SKM-1 (cell line): ENCODE results near the gene MAP7D2.

ENCODE experiments used
- DNase-seq: peaks from one replicate; lab custom pipeline; 2025; ENCODE audit not compliant: unreplicated experiment; lab: John Stamatoyannopoulos, UW

MAP7D2 gene

DNA sequence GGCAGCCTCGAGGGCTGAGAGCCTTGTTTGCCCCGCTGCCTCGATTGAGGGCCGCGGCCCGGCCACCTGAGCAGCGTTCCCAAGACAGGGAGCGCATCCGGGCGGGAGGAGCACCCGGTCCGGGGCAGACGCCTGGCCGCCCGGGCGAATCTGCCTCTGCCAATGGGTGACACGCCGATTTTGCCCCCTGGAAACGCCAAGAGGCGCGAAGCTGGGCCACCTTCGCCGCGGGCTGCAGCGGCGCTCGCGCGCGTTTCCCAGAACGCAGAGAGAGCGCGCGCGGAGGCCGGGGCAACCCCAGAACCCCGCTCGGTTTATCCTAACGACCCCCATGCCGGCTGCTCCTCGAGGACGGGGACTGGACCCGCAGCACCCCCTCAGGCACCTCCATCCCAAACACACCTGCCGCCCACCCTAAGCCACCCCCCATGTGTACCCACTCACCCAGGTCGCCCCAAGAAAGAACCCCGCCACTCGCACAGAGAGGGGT lies 575 bp downstream of the MAP7D2 start:
- DNase-seq: no peak

DNA sequence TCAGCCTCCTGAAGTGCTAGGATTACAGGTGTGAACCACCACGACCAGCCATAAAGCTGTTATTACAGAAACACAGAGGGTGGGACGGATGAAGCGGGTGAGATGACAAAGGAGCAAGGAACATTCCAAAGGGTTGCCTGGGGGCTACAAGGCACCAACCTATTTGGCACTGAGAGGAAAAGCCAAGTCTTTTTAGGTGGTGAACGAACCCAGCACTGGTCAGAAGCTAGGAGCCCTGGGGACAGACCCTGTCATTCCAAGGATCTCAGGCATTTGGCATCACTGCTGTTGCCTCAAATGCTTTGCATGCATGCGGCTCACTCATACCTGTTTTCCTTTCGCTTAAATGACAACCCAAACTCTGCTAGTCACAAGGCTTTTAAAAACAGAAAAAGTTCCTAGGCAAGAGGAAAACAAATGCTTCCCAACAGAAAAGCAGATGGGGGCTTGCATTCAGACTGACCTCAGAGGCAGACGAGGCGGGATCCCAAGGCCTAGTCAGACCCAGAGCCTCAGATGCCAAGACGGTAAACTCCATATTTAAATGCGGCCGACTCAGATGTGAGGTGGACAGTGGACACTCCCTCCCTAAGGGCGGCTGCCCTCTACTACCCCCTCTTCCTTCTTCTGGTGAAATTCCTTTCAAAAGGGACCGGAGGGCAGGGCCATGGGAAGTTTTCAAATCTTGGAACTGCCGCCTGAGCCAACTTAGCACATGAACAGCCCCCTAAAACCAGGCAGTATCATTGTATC lies 4.5 kb downstream of the MAP7D2 start:
- DNase-seq: no peak

DNA sequence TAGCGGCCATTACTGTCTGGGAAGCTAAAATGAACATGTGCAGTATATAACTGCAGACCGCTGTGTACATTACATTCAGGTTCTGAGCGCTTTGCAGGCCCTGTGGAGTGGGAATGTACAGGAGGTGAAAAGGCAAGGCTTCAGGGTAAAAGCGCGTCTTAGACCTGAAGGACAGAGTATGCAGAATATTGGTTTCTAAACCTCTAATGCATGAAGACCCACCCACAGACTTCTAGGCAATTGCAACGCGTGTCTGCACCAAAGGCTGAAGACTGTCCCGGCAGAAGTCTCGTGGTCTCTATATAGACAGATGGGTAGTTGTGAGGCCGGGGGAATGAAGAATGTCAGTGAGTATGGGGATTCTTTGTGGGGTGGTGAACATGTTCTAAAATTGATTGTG lies 5.4 kb downstream of the MAP7D2 start:
- no peak for DNase-seq

DNA sequence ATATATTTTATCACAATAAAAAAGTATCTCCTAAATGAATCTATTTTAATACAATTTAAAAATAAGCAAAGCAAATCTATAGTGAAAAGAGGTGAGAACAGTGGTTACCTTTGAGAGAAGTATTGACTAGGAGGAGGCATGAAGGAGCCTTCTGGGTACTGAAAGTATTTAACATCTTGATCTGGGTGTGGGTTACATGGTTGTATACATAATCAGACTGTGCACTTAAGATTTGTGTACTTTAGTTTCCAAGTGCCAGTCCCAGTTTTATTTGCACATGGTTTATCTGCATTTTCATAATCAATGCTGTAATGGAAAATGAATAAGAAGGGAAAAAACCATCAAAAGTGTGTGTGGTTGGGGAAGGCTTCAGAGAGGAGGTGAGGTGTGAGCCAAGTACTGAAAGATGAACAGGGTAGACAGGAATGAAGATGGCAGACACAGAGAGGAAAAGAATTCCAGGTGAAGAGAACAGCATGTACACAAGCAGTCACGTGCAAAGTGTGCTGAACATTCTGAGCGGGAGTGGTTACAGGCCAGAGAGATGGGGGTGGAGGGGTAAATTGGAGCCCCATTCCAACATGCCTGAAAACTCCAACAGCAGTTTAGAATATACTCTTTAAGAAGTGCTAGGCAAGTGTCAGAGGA lies 14.6 kb downstream of the MAP7D2 start:
- DNase-seq: no peak

GRCh38 chrX:20091499-20091898 lies 25.2 kb downstream of the MAP7D2 start:
- no peak for DNase-seq

GRCh38 chrX:20089845-20090244 lies 26.9 kb downstream of the MAP7D2 start:
- DNase-seq: no peak

GRCh38 chrX:20080277-20080676 lies 36.4 kb downstream of the MAP7D2 start:
- no peak for DNase-seq

- no peak for DNase-seq
Observed at GRCh38 chrX:20071511-20072079, 45.1 kb downstream of the MAP7D2 start.

DNA sequence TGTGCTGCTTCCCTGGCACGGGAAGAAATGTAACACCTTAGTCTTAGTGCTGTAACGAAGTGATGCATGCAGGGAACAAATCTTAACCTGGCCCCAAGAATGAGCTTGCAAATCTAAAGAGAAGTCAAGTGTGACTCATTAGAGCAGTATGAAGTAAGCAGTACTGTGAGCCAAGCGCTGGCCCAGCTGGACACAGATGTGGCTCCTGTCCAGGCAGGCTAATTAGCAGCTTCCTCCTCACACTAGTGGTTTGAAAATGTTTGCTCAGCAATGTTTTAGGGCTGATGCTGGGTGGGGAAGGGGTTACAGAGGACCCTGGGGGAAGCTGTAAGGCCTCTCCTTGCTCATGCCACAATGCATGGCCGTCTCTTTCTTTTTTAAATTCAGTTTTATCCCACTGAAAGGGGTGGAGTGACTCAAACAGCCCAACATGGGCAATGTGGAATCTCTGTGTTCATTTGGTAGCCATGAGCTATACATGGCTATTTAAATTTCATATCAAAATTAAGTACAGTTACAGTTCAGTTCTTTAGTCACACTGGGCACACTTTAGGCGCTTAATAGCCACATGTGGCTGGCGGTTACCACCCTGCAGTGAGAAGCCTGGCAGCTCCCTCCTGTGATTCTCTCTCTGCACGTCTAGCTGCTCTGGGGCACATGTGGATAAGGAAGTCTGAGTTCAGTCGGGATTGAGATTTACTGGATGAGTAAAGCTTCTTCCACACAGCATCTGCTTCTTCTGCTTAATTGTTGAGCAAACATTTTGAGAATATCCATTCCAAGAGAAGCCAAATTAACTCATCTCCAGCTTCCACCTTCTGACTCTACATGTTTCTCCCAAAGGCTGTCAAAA lies 48.8 kb downstream of the MAP7D2 start:
- DNase-seq: peak; percentile 20

DNA sequence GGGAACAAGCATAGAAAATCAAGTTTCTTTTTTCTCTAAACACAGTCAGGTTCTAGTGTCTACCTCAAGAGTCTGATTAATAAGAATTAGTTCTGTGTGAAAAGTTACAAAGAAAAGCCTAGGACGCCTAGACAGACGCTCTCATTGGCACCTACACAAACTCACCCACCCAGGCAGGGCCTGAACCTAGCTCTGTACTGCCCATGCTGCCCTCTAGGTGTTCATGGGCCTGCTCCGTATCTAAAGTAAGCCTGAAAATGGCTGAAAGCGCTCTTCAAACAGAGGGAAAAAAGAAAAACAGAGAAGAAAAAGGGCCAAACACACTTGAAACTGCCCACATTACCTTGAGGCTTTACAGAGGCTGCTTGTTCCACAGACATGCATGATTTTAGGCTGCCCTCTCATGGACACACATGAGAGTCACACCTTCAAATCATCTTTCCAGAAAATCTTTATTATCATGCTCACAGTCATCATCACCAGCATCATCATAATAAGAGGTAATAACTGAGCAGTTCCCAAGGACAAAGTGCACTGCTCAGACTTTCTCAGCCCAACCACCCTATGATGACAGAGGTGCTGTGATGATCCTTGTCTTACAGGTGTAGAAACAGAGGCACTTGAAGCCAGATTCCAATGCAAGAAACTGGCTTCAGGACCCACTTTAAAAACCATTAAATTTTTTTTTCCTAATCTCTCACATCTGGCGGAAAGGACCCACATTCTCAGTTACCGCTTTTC lies 49.6 kb downstream of the MAP7D2 start:
- DNase-seq: no peak

DNA sequence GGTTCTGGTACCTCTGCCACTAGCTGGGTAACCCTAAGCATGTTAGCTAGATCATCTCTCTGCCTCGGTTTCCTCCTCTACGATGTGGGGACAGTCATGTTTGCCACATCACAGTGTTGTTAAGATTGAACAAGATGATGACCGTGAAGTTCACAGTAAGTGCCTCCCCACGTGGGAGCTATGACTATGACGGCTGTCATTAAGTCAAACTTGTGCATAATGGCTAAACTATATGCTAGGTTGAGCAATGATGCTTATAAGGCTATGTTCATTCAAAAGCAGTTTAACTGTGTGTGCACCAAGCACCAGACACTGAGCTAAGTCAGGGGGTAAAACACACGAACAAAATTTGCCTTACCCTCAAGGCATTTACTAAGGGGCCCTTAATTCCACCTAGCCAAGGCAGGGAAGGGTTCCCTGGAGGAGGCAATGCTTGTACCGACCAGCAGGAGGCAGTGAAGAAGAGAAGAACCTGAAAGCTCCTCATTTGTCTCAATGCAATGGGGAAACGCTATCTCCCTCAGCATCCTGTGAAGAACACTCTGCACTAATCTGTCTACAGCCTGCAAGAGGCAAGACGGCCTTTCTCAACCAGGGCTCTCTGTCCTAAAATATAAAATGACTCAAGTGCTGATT lies 52.9 kb downstream of the MAP7D2 start:
- no peak for DNase-seq

GRCh38 chrX:20063153-20063552 lies 53.6 kb downstream of the MAP7D2 start:
- DNase-seq: no peak

DNA sequence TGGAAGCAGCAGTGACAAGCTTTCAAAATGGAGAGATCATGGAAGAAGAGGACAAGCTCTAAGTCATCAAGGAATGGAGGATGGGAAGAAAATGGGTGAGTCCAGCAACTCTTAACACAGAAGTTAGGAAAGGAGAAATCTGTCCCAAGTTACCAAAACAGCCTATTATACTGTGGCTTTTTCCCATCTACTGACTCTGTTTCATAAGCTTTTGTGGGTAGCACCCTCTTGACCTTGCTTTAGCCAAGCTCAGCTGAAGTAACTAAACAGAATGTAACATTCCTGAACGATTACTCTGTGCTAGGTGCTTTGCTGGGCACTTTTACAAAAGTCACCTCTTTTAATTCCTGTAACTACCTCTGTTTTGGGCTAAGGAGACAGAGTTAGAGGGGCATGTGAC lies 54.9 kb downstream of the MAP7D2 start:
- no peak for DNase-seq

GRCh38 chrX:20060961-20061748 lies 55.6 kb downstream of the MAP7D2 start:
- DNase-seq: no peak

DNA sequence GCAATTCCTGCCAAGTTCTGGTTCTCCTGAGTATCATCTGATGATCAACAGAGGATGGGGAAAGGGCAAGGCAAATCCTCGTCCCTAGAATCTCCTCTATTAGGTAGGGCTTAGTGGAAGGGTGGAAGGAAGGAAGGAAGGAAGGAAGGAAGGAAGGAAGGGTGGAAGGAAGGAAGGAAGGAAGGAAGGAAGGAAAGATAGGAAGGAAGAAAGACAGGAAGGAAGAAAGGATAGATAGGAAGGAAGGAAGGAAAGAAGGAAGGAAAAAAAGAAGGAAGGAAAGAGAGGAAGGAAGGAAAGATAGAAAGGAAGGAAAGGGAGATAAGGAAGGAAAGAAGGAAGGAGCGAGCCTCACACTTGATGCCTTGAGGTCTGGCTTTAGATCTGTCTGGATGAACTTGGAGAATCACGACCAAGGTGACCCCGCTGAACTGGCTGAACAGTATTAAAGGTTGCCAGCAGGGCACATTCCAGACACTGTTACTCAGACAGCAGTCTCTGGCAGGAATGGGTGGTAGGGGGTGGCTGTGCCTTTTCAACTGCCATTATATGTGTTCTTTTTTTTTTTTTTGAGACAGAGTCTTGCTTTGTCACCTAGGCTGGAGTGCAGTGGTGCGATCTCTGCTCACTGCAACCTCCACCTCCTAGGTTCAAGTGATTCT lies 57.1 kb downstream of the MAP7D2 start:
- DNase-seq: no peak

DNA sequence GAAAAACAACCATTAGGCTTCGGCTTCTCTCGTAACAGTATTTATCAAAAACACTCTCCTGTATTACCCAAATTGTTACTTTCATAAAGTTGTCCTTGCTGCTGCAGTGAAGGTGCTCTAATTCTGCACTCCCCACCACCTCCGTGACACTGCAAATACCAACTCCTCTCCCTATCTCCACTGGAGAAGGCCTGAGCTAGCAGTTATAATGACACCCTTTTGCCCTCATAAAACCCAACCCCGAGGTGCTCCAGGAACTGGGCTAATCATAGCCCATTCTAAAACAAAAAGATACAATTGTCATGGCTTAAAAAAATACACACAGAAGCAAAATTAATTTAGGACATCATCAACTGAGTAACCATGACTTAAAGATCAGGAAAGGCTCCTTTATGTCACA lies 59.2 kb downstream of the MAP7D2 start:
- no peak for DNase-seq

DNA sequence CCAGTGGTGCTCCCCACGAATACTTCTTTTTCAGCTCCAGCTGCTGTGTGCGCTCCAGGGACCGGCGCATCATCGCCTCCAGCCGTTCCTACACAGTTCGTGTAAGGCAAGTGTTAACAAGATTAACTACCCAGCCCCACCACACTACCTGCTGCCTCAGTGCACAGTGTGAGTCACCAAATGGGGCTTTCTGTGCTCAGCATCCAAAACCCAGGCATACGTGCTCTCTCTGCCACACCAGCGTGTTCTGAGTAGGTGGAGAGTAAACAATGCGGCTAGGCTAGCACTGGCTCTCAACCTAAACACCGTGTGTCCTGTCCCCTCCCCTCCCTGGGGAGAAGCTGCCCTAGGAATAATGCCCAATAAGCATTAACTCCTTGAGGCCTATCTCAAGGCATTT lies 60.0 kb downstream of the MAP7D2 start:
- no peak for DNase-seq

DNA sequence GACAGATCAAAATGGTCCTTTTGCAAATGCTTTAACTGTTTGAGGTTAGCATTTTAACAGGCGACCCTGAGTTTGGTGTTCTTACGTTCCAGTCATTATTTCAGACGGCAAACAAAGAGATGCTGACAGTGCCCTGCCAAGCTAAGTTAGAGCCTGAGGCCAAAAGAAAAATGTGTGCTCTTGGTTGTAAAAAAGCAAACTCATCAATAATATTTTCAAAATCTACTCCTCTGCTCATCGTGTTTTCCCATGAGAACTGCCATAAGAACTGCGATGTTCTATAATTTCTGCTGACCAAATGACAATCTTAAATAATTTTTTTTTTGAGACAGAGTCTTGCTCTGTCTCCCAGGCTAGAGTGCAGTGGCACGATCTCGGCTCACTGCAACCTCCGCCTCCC lies 63.2 kb downstream of the MAP7D2 start:
- no peak for DNase-seq

DNA sequence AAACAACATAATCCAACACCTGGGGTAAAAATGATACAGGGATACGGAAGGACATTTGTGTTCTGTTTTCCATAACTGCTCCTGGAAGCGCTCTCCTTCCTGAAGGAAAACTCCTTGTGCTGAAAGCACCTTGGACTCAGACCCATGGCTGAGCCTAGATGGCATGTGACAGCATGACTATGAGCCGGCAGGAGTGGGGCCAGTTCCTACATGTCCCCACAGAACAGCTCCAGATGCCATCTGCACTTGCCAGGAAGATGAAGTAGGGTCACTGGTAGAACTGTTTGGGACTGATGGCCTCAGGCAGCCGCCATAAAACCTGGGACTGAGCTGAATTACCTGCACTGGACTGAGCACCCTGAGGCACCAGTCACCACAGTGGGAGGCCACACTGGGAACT lies 69.8 kb downstream of the MAP7D2 start:
- DNase-seq: no peak
